ENCODE results near the gene THSD7B.

The THSD7B gene

DNA sequence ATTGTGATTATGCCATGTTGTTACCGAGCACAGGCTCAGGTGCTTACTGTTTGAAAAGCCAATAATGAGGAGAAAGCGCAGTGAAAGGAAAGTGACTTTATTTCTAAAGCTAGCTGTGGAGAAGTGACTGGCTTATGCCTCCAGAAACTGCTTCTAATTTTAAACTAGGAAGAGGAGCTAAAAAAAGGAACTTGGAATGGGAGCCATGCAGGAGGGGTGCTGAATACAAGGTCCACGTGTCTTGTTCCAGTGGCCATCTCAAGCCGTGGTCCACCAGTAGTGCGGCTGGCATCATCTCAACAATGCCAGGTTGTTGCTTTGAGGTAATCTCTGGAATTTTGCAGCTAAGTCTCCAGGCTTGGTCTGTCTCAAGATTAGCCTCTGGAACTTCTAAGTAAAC lies 282.0 kb downstream of the THSD7B start:
- Histone ChIP-seq H3K27me3 (ENCODE audit: control insufficient read depth in 1 of 2, insufficient read depth in 1 of 2, low read length in 2 of 2) (no peaks in the 10 kb centered on the region), H3K27ac (ENCODE audit: low read length, poor library complexity, severe bottlenecking) (no peak overlapping the region), H3K14ac (ENCODE audit: low read length in 2 of 2) (no peak overlapping the region), H2BK12ac (ENCODE audit: low read length in 2 of 2) (no peak overlapping the region), H3K4ac (ENCODE audit: low read depth in 1 of 2, low read length in 2 of 2) (no peak overlapping the region), H4K91ac (ENCODE audit: low read length) (no peak overlapping the region), H3K23ac (ENCODE audit: low read length in 2 of 2) (no peak overlapping the region), H3K79me1 (replicated peaks; ENCODE audit: low read length, poor library complexity, severe bottlenecking) (no peaks in the 10 kb centered on the region), H3K4me3 (ENCODE audit: insufficient read depth in 1 of 2, low read depth in 1 of 2, low read length in 2 of 2) (no peak overlapping the region), H2BK120ac (ENCODE audit: low read depth, low read length) (no peak overlapping the region), H3K4me2 (ENCODE audit: low read length, poor library complexity, severe bottlenecking) (no peak overlapping the region), H3K9ac (ENCODE audit: low read length) (no peak overlapping the region), H3K36me3 (ENCODE audit: control insufficient read depth in 1 of 2, insufficient read depth in 2 of 2, low read depth in 1 of 2, low read length in 2 of 2) (no peaks in the 10 kb centered on the region), H2AFZ (ENCODE audit: low read depth, low read length) (no peak overlapping the region), H4K8ac (ENCODE audit: low read length) (no peak overlapping the region), H2BK15ac (ENCODE audit: low read depth, poor library complexity, severe bottlenecking) (no peak overlapping the region), H2AK5ac (ENCODE audit: low read length, severe bottlenecking) (no peak overlapping the region), H3K18ac (ENCODE audit: low read depth in 1 of 2, low read length in 2 of 2) (no peak overlapping the region), H3K9me3 (ENCODE audit: control insufficient read depth, low read length) (no peaks in the 10 kb centered on the region), H2BK5ac (ENCODE audit: low read depth, low read length, poor library complexity, severe bottlenecking) (no peak overlapping the region), H3K4me1 (ENCODE audit: control insufficient read depth, insufficient read depth, low read depth, low read length) (no peaks in the 10 kb centered on the region)
- WGBS, result 90% methylated on average over 5 of the region's 5 CpGs
- no peak for DNase-seq

DNA sequence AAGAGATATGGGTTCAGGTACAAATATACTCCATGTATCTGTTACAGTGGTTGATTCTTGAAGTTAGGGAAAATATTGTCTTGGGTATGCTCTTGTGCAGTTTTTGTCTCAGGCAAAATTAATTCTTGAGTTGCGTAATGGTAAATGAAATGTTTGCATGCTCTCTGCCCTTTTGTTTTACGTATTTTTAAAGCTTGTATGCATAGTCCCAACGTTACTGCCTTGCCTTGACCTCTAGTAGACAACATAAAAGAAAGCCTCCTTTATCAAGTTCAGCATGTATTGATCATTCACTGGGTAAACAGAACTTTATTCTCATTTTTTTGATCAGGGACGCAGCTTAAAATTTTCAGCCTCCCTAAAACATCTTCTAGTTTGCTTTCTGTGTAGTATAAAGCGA lies 283.1 kb downstream of the THSD7B start:
- Histone ChIP-seq H3K9ac (ENCODE audit: low read length) (no peak overlapping the region), H3K4ac (ENCODE audit: low read depth in 1 of 2, low read length in 2 of 2) (no peak overlapping the region), H4K8ac (ENCODE audit: low read length) (no peak overlapping the region), H3K23ac (ENCODE audit: low read length in 2 of 2) (no peak overlapping the region), H3K4me3 (ENCODE audit: insufficient read depth in 1 of 2, low read depth in 1 of 2, low read length in 2 of 2) (no peak overlapping the region), H2BK5ac (ENCODE audit: low read depth, low read length, poor library complexity, severe bottlenecking) (no peak overlapping the region), H3K36me3 (ENCODE audit: control insufficient read depth in 1 of 2, insufficient read depth in 2 of 2, low read depth in 1 of 2, low read length in 2 of 2) (no peaks in the 10 kb centered on the region), H2AFZ (ENCODE audit: low read depth, low read length) (no peak overlapping the region), H3K27me3 (ENCODE audit: control insufficient read depth in 1 of 2, insufficient read depth in 1 of 2, low read length in 2 of 2) (no peaks in the 10 kb centered on the region), H3K14ac (ENCODE audit: low read length in 2 of 2) (no peak overlapping the region), H2AK5ac (ENCODE audit: low read length, severe bottlenecking) (no peak overlapping the region), H3K27ac (ENCODE audit: low read length, poor library complexity, severe bottlenecking) (no peak overlapping the region), H3K79me1 (replicated peaks; ENCODE audit: low read length, poor library complexity, severe bottlenecking) (no peaks in the 10 kb centered on the region), H3K18ac (ENCODE audit: low read depth in 1 of 2, low read length in 2 of 2) (no peak overlapping the region), H2BK12ac (ENCODE audit: low read length in 2 of 2) (no peak overlapping the region), H4K91ac (ENCODE audit: low read length) (no peak overlapping the region), H3K9me3 (ENCODE audit: control insufficient read depth, low read length) (no peaks in the 10 kb centered on the region), H3K4me1 (ENCODE audit: control insufficient read depth, insufficient read depth, low read depth, low read length) (no peaks in the 10 kb centered on the region), H2BK120ac (ENCODE audit: low read depth, low read length) (no peak overlapping the region), H2BK15ac (ENCODE audit: low read depth, poor library complexity, severe bottlenecking) (no peak overlapping the region), H3K4me2 (ENCODE audit: low read length, poor library complexity, severe bottlenecking) (no peak overlapping the region)
- 78% methylated on average over 5 of the region's 5 CpGs for WGBS
- DNase-seq, result no peak

DNA sequence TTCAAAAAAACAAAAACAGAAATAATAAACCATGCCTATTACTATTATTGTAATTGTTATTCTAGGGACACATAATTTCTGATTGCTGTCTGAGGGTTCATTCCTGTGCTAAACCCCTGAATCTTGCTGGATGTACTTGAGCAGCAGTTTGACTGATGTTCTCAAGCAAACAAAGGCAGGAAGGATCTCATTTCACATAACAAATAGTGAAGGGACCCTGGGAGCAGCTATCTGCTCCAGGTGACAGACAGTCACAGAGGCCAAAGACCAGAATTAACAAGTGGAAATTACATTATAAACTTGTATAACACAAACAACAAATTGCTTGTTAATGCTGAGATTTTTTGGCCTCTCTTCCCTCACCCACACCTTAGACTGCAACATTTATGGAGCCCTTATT lies 284.2 kb downstream of the THSD7B start:
- Histone ChIP-seq H2AK5ac (ENCODE audit: low read length, severe bottlenecking) (no peak overlapping the region), H2BK12ac (ENCODE audit: low read length in 2 of 2) (no peak overlapping the region), H3K4me2 (ENCODE audit: low read length, poor library complexity, severe bottlenecking) (no peak overlapping the region), H3K23ac (ENCODE audit: low read length in 2 of 2) (no peak overlapping the region), H3K4ac (ENCODE audit: low read depth in 1 of 2, low read length in 2 of 2) (no peak overlapping the region), H2BK5ac (ENCODE audit: low read depth, low read length, poor library complexity, severe bottlenecking) (no peak overlapping the region), H2BK15ac (ENCODE audit: low read depth, poor library complexity, severe bottlenecking) (no peak overlapping the region), H2BK120ac (ENCODE audit: low read depth, low read length) (no peak overlapping the region), H4K8ac (ENCODE audit: low read length) (no peak overlapping the region), H3K9ac (ENCODE audit: low read length) (no peak overlapping the region), H2AFZ (ENCODE audit: low read depth, low read length) (no peak overlapping the region), H3K27me3 (ENCODE audit: control insufficient read depth in 1 of 2, insufficient read depth in 1 of 2, low read length in 2 of 2) (no peaks in the 10 kb centered on the region), H3K9me3 (ENCODE audit: control insufficient read depth, low read length) (no peaks in the 10 kb centered on the region), H3K27ac (ENCODE audit: low read length, poor library complexity, severe bottlenecking) (no peak overlapping the region), H4K91ac (ENCODE audit: low read length) (no peak overlapping the region), H3K4me3 (ENCODE audit: insufficient read depth in 1 of 2, low read depth in 1 of 2, low read length in 2 of 2) (no peak overlapping the region), H3K36me3 (ENCODE audit: control insufficient read depth in 1 of 2, insufficient read depth in 2 of 2, low read depth in 1 of 2, low read length in 2 of 2) (no peaks in the 10 kb centered on the region), H3K79me1 (replicated peaks; ENCODE audit: low read length, poor library complexity, severe bottlenecking) (no peaks in the 10 kb centered on the region), H3K18ac (ENCODE audit: low read depth in 1 of 2, low read length in 2 of 2) (no peak overlapping the region), H3K4me1 (ENCODE audit: control insufficient read depth, insufficient read depth, low read depth, low read length) (no peaks in the 10 kb centered on the region), H3K14ac (ENCODE audit: low read length in 2 of 2) (no peak overlapping the region)
- DNase-seq, result no peak

DNA sequence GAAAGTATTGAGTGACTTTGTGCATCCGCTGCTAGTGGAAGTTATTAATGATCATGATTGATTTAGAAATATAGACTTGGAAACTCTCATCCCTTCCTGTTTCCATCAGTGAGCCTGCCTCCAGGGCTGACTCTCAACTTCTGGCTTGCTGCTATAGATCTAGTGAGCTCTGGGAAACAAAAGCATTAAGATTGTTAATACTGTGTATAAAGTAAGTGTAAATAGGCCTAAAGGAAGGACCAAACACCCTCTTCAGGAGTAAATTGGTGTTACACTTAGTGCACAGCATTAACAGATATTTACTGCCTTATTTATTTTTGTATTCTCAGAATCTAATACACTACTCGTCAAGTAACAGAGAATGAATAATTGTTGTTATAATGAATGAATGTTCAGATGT lies 285.6 kb downstream of the THSD7B start:
- WGBS, result 84% methylated on average over 2 of the region's 2 CpGs

More for the DNA sequence above, 285.6 kb downstream of the THSD7B start:
- H2AK5ac ChIP-seq (ENCODE audit: low read length, severe bottlenecking), result no peak overlapping the region
- H3K9me3 ChIP-seq (ENCODE audit: control insufficient read depth, low read length), result no peaks in the 10 kb centered on the region
- no peak overlapping the region for H4K91ac ChIP-seq (ENCODE audit: low read length)
- H2BK5ac ChIP-seq (ENCODE audit: low read depth, low read length, poor library complexity, severe bottlenecking), result no peak overlapping the region
- no peak overlapping the region for H3K23ac ChIP-seq (ENCODE audit: low read length in 2 of 2)
- H3K4me1 ChIP-seq (ENCODE audit: control insufficient read depth, insufficient read depth, low read depth, low read length), result no peaks in the 10 kb centered on the region
- no peaks in the 10 kb centered on the region for H3K27me3 ChIP-seq (ENCODE audit: control insufficient read depth in 1 of 2, insufficient read depth in 1 of 2, low read length in 2 of 2)
- no peak overlapping the region for H3K18ac ChIP-seq (ENCODE audit: low read depth in 1 of 2, low read length in 2 of 2)
- no peak overlapping the region for H4K8ac ChIP-seq (ENCODE audit: low read length)
- H2AFZ ChIP-seq (ENCODE audit: low read depth, low read length), result no peak overlapping the region
- no peak overlapping the region for H2BK120ac ChIP-seq (ENCODE audit: low read depth, low read length)
- H2BK15ac ChIP-seq (ENCODE audit: low read depth, poor library complexity, severe bottlenecking), result no peak overlapping the region
- DNase-seq, result no peak
- no peak overlapping the region for H3K4me3 ChIP-seq (ENCODE audit: insufficient read depth in 1 of 2, low read depth in 1 of 2, low read length in 2 of 2)
- H3K14ac ChIP-seq (ENCODE audit: low read length in 2 of 2), result no peak overlapping the region
- no peaks in the 10 kb centered on the region for H3K36me3 ChIP-seq (ENCODE audit: control insufficient read depth in 1 of 2, insufficient read depth in 2 of 2, low read depth in 1 of 2, low read length in 2 of 2)
- H3K4me2 ChIP-seq (ENCODE audit: low read length, poor library complexity, severe bottlenecking), result no peak overlapping the region
- no peak overlapping the region for H3K27ac ChIP-seq (ENCODE audit: low read length, poor library complexity, severe bottlenecking)
- H3K9ac ChIP-seq (ENCODE audit: low read length), result no peak overlapping the region
- no peak overlapping the region for H3K4ac ChIP-seq (ENCODE audit: low read depth in 1 of 2, low read length in 2 of 2)
- no peaks in the 10 kb centered on the region for H3K79me1 ChIP-seq (replicated peaks; ENCODE audit: low read length, poor library complexity, severe bottlenecking)
- no peak overlapping the region for H2BK12ac ChIP-seq (ENCODE audit: low read length in 2 of 2)

Measured in mesenchymal stem cell (in vitro differentiated cells and primary cell).